GM21825 (cell line): ENCODE measurements around the gene TRIM9.

Experiments used
- ATAC-seq: cut with Tn5 transposase; IDR thresholded peaks from one replicate; pipeline ENCODE4 v1.9.1; 2021; ENCODE audit warnings: mild to moderate bottlenecking, moderate library complexity; ENCODE audit not compliant: unreplicated experiment

TRIM9 gene

GRCh38 chr14:50937800-50938199, 157.1 kb downstream of the TRIM9 start:
- ATAC-seq = no peak

- ATAC-seq = no peak
Measured at GRCh38 chr14:50937325-50937724, 157.6 kb downstream of the TRIM9 start.

- ATAC-seq = no peak
Measured at GRCh38 chr14:50936882-50937281, 158.0 kb downstream of the TRIM9 start.

- ATAC-seq = no peak
Measured at GRCh38 chr14:50936016-50936340, 158.9 kb downstream of the TRIM9 start.

- ATAC-seq = no peak
Measured at GRCh38 chr14:50935126-50936015, 159.5 kb downstream of the TRIM9 start.

GRCh38 chr14:50932592-50933495, 162.1 kb downstream of the TRIM9 start:
- no peak for ATAC-seq

GRCh38 chr14:50932156-50932555, 162.7 kb downstream of the TRIM9 start:
- ATAC-seq = no peak

- ATAC-seq = no peak
Measured at GRCh38 chr14:50931559-50931958, 163.3 kb downstream of the TRIM9 start.

GRCh38 chr14:50929506-50929905, 165.4 kb downstream of the TRIM9 start:
- no peak for ATAC-seq

GRCh38 chr14:50928002-50928635, 166.8 kb downstream of the TRIM9 start:
- ATAC-seq = no peak

GRCh38 chr14:50926851-50927386, 168.0 kb downstream of the TRIM9 start:
- no peak for ATAC-seq
